SKM-1 (cell line): ENCODE data around the gene TMEM117.

Experiments used
- DNase-seq: peaks from one replicate; lab custom pipeline; 2025; ENCODE audit not compliant: unreplicated experiment; lab: John Stamatoyannopoulos, UW

TMEM117 gene

DNA sequence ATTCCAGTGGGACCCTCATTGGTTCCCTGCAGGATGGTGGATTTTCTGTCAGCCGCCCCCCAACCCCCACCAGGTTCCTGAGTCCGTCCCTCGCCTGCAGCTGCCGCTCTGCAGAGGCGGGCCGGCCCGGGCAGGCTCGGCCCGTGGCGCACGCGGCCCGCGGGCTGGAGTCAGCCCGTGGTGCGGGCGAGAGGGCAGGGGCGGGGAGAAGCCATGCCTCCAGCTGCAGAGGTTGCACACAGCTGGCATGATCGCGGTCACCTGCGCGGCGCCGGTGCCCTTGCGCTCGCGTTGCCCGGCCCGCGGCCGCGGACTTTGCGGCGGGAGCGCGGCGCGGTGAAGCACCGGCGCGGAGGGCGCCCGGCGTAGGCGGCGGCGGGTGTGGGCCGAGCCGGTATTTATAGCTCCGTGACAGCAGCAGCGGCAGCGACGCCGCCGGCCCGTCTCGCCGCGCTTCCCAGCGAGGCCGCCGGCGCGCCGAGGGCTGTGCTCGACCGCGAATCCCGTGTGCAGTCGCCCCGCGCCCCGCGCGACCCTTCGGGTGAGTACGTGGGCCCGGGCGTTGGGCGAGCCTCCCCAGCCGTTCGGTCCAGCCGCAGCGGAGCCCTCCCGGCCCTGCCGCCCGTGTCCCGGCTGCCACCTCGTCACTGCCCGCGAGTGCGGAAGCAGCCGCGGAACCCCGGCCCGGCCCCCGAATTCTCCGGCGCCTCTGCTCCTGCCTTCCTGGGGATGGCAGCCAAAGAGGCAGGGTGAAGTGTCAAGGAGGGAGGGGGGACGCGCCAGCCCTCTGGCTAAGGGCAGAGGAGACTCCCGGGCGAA, at the start of gene TMEM117:
Gene TMEM117 (plus strand): TSS at position 426 of the 819 bp plus-strand sequence.
- no peak for DNase-seq

DNA sequence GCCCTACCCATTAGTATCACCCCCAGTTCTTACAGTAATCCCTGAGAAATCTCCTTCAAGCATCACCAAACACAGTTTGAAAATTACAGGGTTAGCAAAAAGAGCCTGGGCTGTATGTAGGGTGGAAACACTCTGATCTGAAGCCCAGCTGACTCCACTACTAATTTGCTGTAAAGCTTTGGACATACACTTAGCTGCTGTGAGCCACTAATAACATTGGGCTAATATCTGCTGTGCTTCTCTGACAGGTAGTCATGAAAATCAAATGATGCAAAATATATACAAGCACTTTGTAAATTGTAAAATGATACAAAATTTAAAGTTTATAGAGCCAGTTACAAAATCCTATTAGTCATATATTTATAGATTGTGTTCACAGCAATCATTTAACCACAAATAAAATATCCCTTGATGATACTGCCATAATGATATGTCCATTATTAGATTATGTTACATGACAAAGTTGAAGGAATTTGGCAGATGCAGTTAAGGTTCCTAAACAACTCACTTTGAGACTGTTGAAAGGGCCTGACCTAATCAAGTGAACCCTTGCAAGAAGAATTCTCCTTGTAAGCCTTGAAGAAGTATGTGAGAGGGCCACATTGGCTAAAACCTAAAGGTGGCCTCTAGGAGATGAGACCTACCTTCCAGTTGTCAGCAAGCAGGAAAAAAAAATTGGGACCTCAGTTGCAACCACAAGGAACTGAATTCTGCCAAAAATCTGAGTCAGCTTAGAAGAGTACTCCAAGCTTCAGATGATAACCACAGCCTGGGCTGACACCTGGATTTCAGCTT, 48.8 kb upstream of the TMEM117 start:
- no peak for DNase-seq

DNA sequence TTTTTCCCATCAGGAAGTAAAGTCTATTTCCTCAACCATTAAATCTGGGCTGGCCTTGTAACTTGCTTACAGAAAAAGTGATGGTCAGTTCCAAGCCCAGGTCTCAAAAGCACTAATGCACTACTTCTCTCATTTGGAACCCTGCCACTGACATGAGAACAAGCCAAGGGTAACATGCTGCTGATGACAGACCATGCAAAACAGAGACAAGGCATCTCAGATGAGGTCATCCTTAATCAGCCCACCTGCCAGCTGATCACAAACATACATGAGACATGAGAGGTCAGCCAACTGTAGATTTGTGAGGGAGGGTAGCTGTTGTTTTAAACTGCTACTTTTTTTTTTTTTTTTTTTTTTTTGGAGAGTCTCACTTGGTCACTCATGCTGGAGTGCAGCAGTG, 45.9 kb upstream of the TMEM117 start:
- no peak for DNase-seq

DNA sequence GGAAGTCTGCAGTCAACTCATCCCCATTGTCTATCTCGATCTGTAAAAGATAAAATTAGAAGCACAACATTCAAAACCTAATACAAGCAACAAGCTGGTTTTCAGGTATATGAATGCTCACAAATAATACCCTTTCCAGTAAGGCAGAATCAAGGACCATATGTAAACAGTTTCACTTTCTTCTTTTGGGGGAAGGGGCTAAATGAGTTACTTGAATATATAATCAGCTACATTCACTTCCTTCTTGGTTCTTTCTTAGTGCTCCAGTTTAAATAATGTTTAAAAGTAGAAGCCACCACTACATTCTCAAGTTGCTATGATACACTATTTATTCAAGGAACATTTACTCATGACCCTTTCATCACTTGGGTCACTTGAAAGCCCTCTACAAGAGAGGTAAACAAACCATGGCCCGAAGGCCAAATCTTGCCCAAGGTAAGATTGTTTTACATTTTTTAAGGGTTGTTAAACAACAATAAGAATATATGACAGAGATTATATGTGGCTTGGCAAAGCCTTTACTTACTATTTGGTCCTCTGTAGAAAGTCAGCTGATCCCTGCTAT, 40.1 kb upstream of the TMEM117 start:
- DNase-seq: no peak

DNA sequence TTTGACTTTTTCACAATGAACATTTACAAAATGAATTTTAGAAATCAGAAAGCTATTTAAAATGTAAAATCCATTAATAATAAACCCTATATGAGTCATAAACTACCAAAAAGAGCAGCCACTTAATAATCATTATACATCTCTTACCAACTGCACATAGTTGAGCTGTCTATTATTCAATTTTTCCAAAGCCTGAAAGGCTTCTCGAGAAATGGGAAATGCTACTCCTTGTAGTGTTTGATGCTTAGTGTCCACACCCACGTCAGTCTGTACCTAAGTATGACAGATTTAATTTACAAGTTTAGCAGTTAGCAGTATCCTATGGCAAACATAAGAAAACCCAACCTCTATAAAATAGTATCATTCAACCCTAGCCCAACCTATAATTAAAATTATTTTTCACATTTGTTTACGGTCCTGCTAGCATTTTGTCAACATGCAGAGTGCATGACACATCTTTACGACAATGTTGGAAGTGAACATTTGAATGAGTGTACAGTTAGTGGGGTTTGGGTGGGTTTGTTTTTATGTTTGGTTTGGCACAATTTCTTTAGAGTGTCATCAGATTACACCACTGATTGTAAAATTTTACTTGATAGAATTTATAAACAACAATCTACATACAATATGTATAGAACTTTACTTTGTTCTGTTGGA, 38.2 kb upstream of the TMEM117 start:
- DNase-seq: no peak

DNA sequence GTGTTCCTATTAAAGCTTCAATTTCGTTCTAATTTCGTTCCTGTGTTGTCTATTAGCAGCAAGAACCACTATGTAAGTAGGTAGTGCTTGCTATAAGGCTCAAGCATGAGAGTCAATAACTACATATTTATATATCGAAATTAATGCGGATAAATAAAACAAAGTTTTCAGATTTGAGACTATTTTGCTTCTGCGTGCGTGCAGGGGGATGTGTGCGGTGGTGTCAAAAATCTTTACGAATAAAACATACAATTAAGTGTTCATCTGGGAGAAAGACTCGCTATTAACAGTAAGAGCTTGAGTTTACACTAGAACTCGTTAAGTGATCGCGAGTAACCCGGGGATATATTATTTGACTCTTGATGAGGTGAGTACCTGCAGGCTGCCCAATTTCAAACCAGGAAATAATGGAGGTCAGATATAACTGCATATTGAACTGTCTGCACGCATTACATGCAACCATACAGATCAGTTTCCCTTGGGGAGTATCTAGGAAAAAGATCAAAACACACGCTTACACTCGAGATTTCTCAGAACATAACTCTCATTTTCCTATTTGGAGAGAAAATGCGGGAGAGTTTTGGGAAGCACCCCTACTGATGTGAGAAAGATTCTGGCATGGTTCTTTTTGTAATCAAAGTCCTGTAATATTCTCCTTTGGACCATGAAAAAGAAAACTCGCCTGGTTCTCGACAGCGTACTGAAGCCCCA, 30.6 kb upstream of the TMEM117 start:
- DNase-seq: no peak

DNA sequence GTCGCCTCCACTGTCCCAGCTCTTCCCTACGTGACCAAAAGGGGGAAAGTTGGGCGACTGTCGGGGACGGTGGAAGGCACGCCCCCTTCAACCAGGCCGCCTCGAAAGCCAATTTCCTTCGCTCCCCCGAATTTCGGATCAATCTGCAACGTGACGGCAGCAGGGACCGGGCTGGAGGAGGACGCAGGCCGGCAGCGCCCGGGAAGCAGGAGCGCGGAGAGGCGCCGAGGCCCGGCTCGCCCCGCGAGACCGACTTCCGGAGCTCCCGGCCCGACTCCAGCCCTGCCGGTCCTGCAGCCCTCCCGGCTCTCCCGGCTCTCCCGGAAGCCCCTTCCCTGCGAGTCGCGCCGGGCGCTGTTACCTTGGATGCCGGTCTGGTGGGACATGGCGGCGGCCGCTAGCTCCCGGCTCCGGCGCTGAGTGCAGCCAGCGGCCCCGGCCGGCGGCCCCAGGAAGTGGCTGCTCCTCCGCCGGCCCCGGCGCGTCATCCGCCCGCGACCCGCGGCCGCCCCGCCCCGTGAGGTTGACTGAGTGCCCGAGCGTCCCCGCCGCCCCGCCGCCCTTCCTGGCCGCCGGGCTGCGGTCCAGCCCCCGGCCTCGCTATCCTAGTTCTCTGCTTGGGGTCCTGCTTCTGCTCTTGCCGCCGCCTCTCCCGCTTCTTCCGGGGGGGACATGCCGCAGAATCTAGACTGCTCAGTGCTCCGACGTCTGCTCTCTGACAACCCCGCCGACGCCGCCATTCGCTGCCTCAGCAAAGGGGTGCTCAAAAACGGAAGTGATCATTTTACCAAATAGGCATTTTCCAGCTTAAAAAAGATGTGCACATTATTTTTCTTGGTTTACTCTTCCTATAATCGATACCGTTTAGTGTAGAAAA, 29.8 kb upstream of the TMEM117 start, which contains the start of gene TWF1:
Gene TWF1 (minus strand): TSS at position 458 of the 877 bp plus-strand sequence. CDS start 72 bp downstream, at position 386.
- no peak for DNase-seq

DNA sequence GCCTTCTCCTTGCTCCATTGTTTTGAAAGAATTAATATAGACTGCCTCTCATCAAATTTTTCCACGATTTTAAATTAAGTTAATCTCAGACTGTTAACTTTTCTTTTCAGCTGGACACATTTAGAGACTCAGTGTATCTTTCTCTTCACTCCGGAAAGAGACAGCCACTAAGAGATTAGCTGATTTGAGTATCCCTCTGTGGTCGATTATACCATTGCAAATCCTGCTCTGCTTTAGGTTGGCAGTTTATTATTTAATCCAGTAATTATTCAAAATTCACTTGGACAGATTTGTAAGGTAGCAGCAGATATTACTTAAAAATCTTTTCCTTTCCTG, 29.2 kb upstream of the TMEM117 start:
- no peak for DNase-seq

DNA sequence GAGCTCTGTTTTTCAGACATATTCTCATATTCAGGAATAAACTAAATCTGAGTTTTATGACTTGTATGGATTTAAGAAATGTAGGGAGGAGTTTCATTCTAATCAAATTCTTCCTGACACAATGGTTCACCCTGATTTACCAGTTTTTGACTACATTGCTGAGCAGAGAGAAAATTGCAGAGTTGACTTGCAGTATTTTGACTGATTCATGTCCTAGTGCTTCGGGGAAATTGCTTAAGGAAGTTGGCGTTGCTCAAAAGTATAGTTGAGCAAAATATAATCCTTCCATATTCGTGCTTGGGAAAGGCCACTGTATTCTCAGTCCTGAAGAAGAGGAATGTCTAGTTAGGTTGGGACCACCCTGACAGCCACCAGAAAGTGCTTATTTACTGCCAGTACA, 28.5 kb upstream of the TMEM117 start:
- no peak for DNase-seq

DNA sequence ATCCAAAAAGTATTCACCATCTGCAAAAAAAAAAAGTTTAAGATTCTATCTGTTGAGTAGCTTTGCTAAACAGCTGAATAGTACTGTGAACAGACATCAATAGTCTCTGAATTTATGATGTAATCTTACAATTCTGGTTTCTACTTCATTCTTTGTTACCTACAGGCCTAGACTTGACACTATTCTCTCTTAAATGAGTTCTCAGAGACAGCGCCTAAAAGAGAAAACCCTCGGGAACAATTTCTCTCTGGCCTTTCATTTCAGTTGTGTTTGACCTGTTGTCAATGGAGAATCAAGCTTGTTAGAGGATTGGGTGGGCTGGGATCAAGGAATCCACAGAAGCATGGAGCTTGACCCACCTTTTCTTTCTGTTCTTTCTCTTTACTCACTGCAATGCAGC, 23.8 kb upstream of the TMEM117 start:
- DNase-seq: no peak

DNA sequence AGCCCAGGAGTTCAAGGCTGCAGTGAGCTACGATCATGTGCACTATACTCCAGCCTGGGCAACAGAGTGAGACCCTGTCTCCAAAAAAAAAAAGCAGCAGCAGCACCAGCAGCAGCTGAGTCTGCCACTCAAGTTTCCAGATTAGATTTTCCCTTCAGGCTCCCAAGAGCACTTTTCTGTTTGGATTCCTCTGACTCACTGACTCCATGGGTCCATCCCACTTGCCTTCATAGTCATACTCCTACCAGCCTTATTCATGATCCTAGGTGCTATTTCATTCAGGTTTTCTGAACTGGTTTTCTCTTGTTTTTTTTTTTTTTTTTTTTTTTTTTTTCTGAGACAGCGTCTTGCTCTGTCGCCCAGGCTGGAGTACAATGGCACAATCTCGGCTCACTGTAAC, 23.0 kb upstream of the TMEM117 start:
- DNase-seq: no peak

DNA sequence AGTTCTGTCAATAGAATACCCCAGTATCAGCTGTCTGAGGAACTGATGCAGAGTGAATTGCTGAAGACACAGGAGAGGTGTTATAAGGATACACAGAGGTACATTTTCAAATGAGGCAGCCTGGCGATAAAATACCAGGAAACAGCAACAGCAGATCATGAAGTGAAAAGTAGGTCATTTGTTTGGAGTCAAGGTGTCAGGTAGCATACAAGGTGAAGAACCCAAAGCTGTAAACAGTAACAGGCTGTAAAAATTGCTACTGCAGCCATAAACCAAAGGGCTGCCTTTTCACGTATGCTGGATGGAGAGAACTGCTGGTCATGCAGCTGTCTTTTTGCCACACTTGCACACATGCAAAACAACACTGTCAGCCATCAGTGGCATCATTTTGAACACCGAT, 20.5 kb upstream of the TMEM117 start:
- DNase-seq: no peak

DNA sequence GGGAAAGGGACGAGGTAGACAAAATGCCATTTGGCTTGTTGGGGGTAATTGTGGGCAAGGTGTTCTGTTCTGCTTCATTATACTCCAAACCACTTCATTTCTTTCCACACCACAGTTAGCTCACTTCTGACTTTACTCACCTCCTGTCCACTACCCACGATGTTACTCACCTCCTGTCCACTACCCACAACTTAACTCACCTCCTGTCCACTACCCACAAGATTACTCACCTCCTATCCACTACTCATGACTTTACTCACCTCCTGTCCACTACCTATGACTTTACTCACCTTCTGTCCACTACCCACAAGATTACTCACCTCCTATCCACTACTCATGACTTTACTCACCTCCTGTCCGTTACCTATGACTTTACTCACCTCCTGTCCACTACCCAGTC, 19.7 kb upstream of the TMEM117 start:
- no peak for DNase-seq

DNA sequence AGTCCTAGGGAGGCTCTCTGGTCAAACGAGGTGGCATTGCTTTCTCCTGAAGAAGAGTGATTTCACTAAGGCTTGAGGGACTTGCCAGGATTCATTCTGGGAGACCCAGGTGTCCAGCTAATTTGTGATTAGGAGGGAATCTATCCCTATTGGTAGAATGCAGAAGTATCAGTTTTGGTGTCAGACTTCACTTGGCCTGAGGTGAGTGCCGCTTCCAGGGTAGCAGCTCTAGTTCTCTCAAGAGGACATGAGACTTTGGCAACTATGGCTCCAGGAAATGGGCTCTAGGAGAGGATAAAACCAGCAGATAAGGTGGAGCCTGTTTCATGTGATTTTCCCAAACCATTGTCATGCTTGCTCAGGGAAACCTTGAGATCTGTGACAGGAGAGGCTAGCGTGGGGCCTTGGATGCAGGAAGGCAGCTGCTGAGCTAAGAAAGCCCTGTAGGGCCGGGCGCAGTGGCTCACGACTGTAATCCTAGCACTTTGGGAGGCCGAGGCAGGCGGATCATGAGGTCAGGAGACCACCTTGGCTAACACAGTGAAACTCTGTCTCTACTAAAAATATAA, 11.6 kb upstream of the TMEM117 start:
- DNase-seq: no peak

DNA sequence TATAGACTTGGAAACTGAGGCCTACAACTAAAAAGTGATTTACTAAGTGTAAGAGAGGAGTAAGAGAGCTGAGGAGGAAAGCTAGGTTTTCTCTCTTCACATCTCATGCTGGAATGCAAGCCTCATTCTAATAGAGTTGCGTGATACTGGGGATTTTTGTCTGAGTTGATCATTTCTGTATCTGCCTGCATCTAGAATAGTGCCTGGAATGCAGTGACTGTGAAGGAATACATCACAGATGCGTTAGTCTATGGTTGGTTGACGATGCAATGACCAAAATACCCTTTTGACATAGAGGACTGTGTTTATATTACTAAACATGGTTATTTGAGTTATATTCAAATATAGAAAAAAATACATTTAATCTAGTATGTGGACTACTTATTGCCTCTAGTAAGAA, 9.2 kb upstream of the TMEM117 start:
- no peak for DNase-seq

DNA sequence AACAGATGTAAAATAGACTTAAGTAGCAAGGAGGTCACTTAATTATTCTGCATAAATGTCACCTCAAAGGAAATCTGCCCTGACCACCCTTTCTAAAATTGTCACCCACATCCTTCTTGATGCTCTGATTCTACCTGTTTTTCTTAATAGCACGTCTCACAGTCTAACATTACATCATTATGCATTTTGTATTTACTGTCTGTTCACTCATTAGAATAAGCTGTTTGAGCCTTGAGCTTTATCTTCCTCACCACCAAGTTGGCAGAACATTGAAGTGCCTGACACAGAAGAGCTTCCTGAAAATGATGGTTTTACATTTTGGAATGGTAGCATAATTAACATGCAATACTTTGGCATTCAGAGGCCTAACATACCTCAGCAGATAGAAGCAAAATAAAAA, 8.8 kb upstream of the TMEM117 start:
- no peak for DNase-seq

DNA sequence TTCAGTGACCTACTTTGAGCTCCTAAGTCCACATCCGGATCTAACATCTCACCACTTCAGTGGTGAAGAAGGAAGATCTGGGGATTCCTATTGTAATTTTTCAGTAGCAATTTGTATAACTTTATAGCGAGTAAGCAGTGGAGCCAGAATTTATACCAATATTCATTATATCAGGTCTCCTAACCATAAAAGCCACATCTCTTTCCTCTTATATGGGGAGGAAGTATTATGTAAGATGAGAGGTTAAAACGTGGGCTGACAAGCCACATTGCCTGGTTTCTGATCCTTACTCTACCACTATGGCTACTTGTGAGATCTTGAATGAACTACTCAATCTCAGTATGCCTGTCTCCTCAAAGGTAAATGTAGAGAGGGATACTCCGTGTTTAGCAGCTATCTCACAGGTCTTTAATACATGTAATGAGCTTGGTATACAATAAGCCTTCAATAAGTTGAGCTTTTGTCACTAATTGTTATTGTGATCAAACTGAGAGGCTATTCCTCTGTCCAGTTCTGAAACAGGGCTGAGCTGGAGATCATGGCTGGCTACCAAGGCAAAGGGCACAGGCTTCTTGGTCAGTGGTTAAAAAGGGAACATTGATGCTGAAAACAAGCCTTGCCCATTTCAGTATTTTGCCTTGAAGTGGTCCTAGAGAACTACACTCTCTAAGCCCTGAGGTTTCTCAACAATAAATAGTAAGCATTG, 3.3 kb upstream of the TMEM117 start:
- DNase-seq: no peak

DNA sequence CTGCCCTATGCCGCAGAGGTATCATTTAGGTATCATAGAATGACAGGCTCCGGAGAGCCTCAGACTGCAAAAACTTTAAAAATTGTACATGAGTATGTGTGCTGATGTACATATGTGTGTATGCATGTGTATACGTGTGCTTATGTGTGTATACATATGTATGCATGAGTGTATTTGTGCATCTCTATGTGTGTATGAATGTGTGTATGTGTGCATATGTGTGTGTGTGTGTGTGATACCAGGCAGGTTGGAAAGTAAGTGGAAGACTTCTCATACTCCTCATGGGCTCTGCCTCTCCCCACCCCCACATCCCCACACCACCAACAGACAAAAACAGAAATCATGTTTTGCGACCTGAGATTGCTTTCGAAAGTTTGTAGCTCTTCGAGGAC, 621 bp upstream of the TMEM117 start:
- DNase-seq: no peak

DNA sequence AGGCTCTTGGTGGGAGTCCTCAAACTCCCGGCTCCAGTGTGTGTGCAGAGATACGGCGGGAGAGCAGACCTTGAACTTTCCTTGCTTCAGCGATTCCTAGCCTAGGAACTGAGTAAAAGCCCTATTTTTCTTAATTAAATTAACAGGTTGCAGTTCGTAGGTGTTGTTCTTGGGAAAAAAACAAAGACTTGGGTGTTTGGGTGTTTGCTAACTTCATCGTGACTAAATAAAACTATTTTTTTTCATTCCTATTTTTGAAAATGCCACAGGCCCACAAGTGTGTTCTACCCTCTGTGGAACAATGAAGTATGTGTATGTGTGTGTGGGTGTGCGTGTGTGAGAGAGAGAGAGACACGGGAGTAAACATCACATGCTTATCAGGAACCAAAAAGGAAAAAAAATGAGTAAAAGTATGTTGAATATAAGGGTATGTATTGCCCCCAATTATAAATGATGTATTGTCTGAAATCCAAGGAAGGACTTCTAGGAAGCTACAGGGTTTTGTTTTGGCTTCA, 651 bp downstream of the TMEM117 start:
- no peak for DNase-seq
